WTC11 (cell line): ENCODE results near the gene MAPKAP1.

ENCODE experiments used
- CTCF ChIP-seq: fragments of 200-600 bp; IDR thresholded peaks from 2 replicates; pipeline ENCODE4 v1.8.0; 2022; ENCODE audit warnings: antibody characterized with exemption
- E2F4 ChIP-seq: sonication (generic); formaldehyde crosslinking; IDR thresholded peaks from 2 replicates; pipeline ENCODE4 v1.8.1; 2022; ENCODE audit warnings: low read depth, mild to moderate bottlenecking, moderate library complexity, missing genetic modification reagents, borderline replicate concordance
- JUN ChIP-seq: sonication (generic); formaldehyde crosslinking; IDR thresholded peaks from 2 replicates; pipeline ENCODE4 v1.8.0; 2023; ENCODE audit warnings: mild to moderate bottlenecking, missing genetic modification reagents
- NR3C1 ChIP-seq: sonication (generic); formaldehyde crosslinking; conservative IDR thresholded peaks from 2 replicates; pipeline ENCODE4 v1.8.1; 2023; ENCODE audit warnings: low read depth, mild to moderate bottlenecking, missing genetic modification reagents
- SMAD3 ChIP-seq: sonication (generic); formaldehyde crosslinking; IDR thresholded peaks from 2 replicates; pipeline ENCODE4 v1.8.0; 2022; ENCODE audit warnings: missing genetic modification reagents, mild to moderate bottlenecking, borderline replicate concordance
- TCF7 ChIP-seq: sonication (generic); formaldehyde crosslinking; IDR thresholded peaks from 2 replicates; pipeline ENCODE4 v1.8.0; 2022; ENCODE audit warnings: mild to moderate bottlenecking, low read depth, missing genetic modification reagents, moderate library complexity
- TF ChIP-seq, protein P1 (sequence below): sonication (generic); formaldehyde crosslinking; IDR thresholded peaks from 2 replicates; pipeline ENCODE4 v1.8.0; 2023; ENCODE audit warnings: missing genetic modification reagents

GRCh38 chr9:125746017-125746773 lies 39.2 kb upstream of the MAPKAP1 start:
- no peak for TF ChIP-seq CTCF
- TF ChIP-seq NR3C1, result peak; percentile 96
- TF ChIP-seq JUN (CRISPR knock-in tag), result peak; percentile 78; the same call in 1 of the 2 replicates
- peak; percentile 92 for TF ChIP-seq TCF7 (CRISPR knock-in tag)
- TF ChIP-seq, protein P1, sequence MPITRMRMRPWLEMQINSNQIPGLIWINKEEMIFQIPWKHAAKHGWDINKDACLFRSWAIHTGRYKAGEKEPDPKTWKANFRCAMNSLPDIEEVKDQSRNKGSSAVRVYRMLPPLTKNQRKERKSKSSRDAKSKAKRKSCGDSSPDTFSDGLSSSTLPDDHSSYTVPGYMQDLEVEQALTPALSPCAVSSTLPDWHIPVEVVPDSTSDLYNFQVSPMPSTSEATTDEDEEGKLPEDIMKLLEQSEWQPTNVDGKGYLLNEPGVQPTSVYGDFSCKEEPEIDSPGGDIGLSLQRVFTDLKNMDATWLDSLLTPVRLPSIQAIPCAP, result peak; percentile 96
- TF ChIP-seq E2F4 (CRISPR knock-in tag), result 0 out of 2 replicates have a peak, but pooled peaks have one; percentile 47
- peak; percentile 89; the same call in 1 of the 2 replicates for TF ChIP-seq SMAD3 (CRISPR knock-in tag)
